ENCODE results near the gene SLC9A9.

Gene SLC9A9

DNA sequence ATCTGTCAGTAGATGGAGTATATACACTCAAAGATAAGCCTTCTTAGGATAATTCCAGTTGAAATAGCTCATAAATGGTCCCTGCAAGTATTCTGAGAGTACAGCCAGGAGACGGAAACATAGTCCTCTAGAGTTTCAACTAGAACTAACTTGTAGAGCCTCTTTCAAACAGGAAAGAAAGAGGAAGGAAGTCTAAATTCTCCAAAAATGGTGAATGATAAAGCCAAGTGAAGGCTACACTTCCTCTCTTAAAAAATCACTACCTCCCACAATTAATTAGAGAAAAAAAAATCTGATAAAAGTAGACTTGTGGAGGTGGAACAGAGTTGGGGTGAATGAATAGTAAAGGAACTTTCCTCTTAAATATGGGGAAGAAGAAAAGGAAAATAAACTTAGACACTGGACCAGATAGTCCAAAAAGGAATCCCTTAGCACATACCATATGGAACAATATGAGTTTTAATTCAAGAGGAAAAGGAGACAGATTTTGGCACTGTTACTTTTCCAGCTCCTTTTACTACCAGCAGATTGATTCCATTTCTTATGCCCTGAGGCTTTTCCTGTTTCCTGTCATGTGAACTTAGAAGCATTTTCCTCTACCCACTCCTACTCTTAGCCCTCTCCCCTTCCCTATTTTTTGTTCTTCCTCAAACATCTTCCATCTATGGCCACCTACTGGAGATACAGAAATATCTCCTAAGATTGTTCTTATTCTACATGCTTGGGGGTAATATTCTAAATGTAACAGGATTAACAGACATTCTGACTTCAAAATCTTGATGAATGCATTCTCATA, 521.1 kb downstream of the SLC9A9 start:
- H3K4me3 ChIP-seq (ENCODE audit: low read depth, low read length), result no peak overlapping the region
- TF ChIP-seq, protein P1, sequence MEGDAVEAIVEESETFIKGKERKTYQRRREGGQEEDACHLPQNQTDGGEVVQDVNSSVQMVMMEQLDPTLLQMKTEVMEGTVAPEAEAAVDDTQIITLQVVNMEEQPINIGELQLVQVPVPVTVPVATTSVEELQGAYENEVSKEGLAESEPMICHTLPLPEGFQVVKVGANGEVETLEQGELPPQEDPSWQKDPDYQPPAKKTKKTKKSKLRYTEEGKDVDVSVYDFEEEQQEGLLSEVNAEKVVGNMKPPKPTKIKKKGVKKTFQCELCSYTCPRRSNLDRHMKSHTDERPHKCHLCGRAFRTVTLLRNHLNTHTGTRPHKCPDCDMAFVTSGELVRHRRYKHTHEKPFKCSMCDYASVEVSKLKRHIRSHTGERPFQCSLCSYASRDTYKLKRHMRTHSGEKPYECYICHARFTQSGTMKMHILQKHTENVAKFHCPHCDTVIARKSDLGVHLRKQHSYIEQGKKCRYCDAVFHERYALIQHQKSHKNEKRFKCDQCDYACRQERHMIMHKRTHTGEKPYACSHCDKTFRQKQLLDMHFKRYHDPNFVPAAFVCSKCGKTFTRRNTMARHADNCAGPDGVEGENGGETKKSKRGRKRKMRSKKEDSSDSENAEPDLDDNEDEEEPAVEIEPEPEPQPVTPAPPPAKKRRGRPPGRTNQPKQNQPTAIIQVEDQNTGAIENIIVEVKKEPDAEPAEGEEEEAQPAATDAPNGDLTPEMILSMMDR (IDR thresholded peaks at IDR 0.05; ENCODE audit: low read depth, low read length, missing control alignments), result peak; percentile 17
- no peak overlapping the region for H3K27ac ChIP-seq
- in situ Hi-C loops (cut with HindIII; ENCODE audit: low pct_ligation_motif_present, low sequenced_read_pairs), result no loop called here
- no peaks in the 10 kb centered on the region for H3K27me3 ChIP-seq (replicated peaks)
- no peaks in the 10 kb centered on the region for H3K36me3 ChIP-seq (replicated peaks)
- no peak for DNase-seq

DNA sequence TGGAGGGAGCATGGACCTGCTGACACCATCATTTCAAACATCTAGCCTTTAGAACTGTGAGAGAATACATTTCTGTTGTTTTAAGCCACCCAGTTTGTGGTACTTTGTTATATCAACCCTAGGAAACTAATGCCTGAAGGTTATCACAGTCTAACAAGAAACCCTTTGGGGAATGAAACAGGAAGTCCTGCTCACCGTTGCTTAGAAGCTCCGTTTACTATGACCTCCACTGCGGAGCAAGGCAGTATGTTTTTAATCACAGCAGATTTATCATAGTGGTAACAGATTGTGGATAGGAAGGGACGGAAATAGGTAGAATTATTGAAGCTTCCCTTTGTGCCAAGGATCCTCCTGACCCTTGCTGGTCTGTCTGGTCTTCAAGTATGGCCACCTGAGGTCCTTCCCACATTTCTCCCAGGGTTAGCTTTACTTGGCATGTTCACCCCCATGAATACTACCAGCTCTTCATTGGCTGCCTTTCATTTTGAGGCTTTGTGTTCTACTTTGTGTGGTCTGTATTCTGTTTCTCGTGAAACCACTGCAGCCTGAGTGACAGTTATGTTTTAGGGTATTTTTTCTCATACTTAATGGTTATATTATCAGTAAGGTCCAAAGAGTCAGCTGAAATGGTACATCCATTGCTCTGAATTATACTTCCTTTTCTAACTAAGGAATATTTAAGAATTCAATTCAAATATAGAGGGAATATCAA, 527.1 kb downstream of the SLC9A9 start:
- no peak overlapping the region for H3K27ac ChIP-seq
- TF ChIP-seq, protein P1 (IDR thresholded peaks at IDR 0.05; ENCODE audit: low read depth, low read length, missing control alignments), result no peak

DNA sequence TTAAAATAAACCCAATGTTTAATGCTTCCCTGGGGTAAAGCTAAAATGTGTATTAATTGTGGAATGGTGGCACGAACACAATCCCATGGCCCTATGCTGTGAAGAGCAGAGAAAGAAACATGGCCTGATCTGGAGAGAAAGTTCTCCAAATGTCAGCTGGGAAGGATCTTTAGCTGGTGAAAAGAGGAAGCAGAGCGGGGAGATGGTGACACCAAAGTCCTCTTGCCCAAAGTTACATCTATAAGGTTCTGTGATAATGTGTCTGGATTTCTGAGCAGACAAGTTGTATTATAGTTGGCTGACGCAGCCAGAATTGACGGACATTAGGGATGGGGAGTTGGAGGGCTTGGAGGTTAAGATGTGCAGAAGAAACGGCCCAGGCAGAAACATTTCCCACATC, 532.5 kb downstream of the SLC9A9 start:
- DNase-seq, result no peak
- no peaks in the 10 kb centered on the region for H3K27me3 ChIP-seq (replicated peaks)
- H3K36me3 ChIP-seq (replicated peaks), result no peaks in the 10 kb centered on the region
- no peak overlapping the region for H3K4me3 ChIP-seq (ENCODE audit: low read depth, low read length)
- H3K27ac ChIP-seq, result no peak overlapping the region
- in situ Hi-C loops (cut with HindIII; ENCODE audit: low pct_ligation_motif_present, low sequenced_read_pairs), result no loop called here
- TF ChIP-seq, protein P1 (IDR thresholded peaks at IDR 0.05; ENCODE audit: low read depth, low read length, missing control alignments), result no peak

More for the DNA sequence above, 527.1 kb downstream of the SLC9A9 start:
- no peak for DNase-seq
- in situ Hi-C loops (cut with HindIII; ENCODE audit: low pct_ligation_motif_present, low sequenced_read_pairs), result no loop called here
- H3K4me3 ChIP-seq (ENCODE audit: low read depth, low read length), result no peak overlapping the region
- H3K36me3 ChIP-seq (replicated peaks), result no peaks in the 10 kb centered on the region
- no peaks in the 10 kb centered on the region for H3K27me3 ChIP-seq (replicated peaks)

DNA sequence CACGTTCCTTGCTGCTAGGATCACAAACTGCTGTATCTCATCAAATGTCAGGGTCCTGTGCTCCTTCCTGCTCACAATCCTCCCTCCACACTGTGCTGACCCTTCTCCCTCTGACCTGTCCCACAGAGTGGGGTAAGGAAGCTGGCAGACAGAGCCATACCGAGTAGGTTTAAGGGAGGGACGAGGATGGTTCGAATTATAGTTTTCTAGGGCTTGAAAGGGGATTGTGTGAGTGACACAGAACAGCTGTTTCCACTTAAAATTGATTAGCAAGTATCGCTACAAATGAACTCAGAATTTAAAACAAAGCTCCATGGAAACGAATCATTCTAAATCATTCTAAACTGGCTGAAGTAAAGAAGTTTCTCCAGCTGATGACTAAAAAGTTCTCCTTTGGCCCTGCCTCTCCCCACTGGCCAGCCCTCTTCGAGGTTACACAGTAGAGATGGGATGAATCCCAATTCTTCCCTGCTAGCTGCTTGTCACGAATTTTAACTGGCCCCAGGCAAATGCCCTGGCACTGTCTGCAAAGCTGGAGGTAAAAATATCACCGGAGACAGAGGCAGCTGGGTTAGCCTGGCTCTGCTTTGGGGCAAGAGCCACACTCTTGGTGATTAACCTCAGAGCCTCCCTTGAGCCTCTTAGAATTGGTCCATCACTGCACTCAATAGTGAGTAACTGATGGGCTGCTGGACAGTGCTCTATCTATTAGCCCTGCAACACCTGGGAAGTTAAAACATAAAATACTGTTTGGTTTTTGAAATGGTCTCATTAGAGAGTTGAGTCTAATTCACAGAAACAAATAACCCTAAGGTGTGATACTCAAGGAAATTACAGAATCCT, 533.8 kb downstream of the SLC9A9 start:
- DNase-seq, result no peak
- in situ Hi-C loops (cut with HindIII; ENCODE audit: low pct_ligation_motif_present, low sequenced_read_pairs), result no loop called here
- Histone ChIP-seq H3K27me3 (replicated peaks) (no peaks in the 10 kb centered on the region), H3K27ac (no peak overlapping the region), H3K36me3 (replicated peaks) (no peaks in the 10 kb centered on the region), H3K4me3 (ENCODE audit: low read depth, low read length) (no peak overlapping the region)
- TF ChIP-seq, protein P1 (IDR thresholded peaks at IDR 0.05; ENCODE audit: low read depth, low read length, missing control alignments), result no peak

DNA sequence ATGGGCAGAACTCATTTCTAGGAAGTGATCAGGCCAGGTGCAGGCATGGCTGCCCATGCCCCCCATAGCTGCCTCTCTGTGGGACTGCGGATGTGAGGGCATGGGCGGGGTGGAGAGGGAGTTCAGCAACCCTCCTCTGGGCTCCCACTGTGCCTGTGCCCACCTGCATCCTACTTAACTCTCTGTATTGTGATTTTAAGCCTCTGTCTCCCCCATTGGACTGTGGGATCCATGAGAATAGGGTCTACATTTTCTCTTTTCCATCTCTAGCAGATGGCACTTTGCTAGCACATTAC, 534.4 kb downstream of the SLC9A9 start:
- Histone ChIP-seq H3K36me3 (replicated peaks) (no peaks in the 10 kb centered on the region), H3K27me3 (replicated peaks) (no peaks in the 10 kb centered on the region), H3K4me3 (ENCODE audit: low read depth, low read length) (no peak overlapping the region), H3K27ac (no peak overlapping the region)
- TF ChIP-seq, protein P1 (IDR thresholded peaks at IDR 0.05; ENCODE audit: low read depth, low read length, missing control alignments), result no peak
- in situ Hi-C loops (cut with HindIII; ENCODE audit: low pct_ligation_motif_present, low sequenced_read_pairs), result no loop called here
- DNase-seq, result no peak
